Esophagus squamous epithelium (tissue), 4 donors: ENCODE results near the gene SHISAL1.

ENCODE experiments used
- CTCF ChIP-seq, 6 experiments: fragments of 450-650 bp in 4 of 6; fragments of 200-600 bp in 2 of 6; sonication (generic) in 2 of 6; IDR thresholded peaks; one replicate each; pipeline ENCODE4 v1.5.1; 2016 to 2019; ENCODE audit warnings: antibody characterized with exemption in 6 of 6, mild to moderate bottlenecking in 4 of 6, moderate library complexity in 4 of 6
- POLR2A ChIP-seq, 4 donors: fragments of 450-650 bp; IDR thresholded peaks; one replicate each; pipeline ENCODE4 v1.6.1; 2017; ENCODE audit warnings: antibody characterized with exemption in 4 of 4, mild to moderate bottlenecking in 4 of 4, moderate library complexity in 3 of 4

GRCh38 chr22:44266796-44267760 lies 45.7 kb downstream of the SHISAL1 start:
- TF ChIP-seq CTCF (IDR thresholded peaks at IDR 0.05) (no peak), POLR2A (IDR thresholded peaks at IDR 0.05) (no peak)
